A673 (cell line): Measurements from ENCODE around the gene CR1. TPM values are rescaled to one million over a fixed set of nuclear protein-coding genes. Genes with fewer than 3 reads are reported as not detected.

Experiments
- BruUV-seq: library from RNA; stranded (reverse); fragments of 400-500 nt; replicated peaks from 2 replicates; lab custom pipeline; 2021; lab: Mats Ljungman, UMichigan
- CTCF ChIA-PET: fragments of 300-600 bp; sonication (Branson Sonifier 250); formaldehyde crosslinking; loops from one replicate; lab custom pipeline; 2022; ENCODE audit warnings: antibody characterized with exemption; lab: Charles Lee
- POLR2A ChIA-PET: fragments of 300-600 bp; sonication (Branson Sonifier 250); formaldehyde crosslinking; loops from one replicate; lab custom pipeline; 2022; ENCODE audit warnings: antibody characterized with exemption; ENCODE audit not compliant: low non-redundant PET; lab: Charles Lee
- DNase-seq: peaks from one replicate; pipeline ENCODE4 v3.0.0-alpha.2; 2015; ENCODE audit warnings: low spot score
- H3K27ac ChIP-seq: fragments of 200-600 bp; sonication (generic); 2 replicates; pipeline ENCODE4 v1.5.1; 2016; ENCODE audit warnings: mixed run types, low read depth, mild to moderate bottlenecking, mixed read lengths, antibody characterized with exemption, low read length; ENCODE audit not compliant: poor library complexity, severe bottlenecking
- H3K27me3 ChIP-seq: fragments of 200-600 bp; sonication (generic); replicated peaks from 2 replicates; pipeline ENCODE4 v1.6.1; 2017; ENCODE audit warnings: mixed run types, low read depth, mild to moderate bottlenecking, mixed read lengths, antibody characterized with exemption, low read length; ENCODE audit not compliant: insufficient read depth, poor library complexity
- H3K36me3 ChIP-seq: fragments of 200-600 bp; sonication (generic); 2 replicates; pipeline ENCODE4 v1.6.1; 2016; ENCODE audit warnings: mixed run types, mild to moderate bottlenecking, mixed read lengths, antibody characterized with exemption, low read length; ENCODE audit not compliant: insufficient read depth, poor library complexity, severe bottlenecking
- H3K4me1 ChIP-seq: fragments of 200-600 bp; sonication (generic); 2 replicates; pipeline ENCODE4 v1.6.1; 2017; ENCODE audit warnings: mixed run types, mild to moderate bottlenecking, mixed read lengths, antibody characterized with exemption, low read length; ENCODE audit not compliant: insufficient read depth, poor library complexity, severe bottlenecking
- H3K4me3 ChIP-seq: fragments of 200-600 bp; sonication (generic); 2 replicates; pipeline ENCODE4 v1.5.1; 2016; ENCODE audit warnings: low read depth, mixed run types, mild to moderate bottlenecking, mixed read lengths, low read length; ENCODE audit not compliant: poor library complexity, severe bottlenecking
- H3K9me3 ChIP-seq: fragments of 200-600 bp; sonication (generic); 2 replicates; pipeline ENCODE4 v1.6.1; 2016; ENCODE audit warnings: mixed run types, low read depth, mild to moderate bottlenecking, mixed read lengths, antibody characterized with exemption, low read length; ENCODE audit not compliant: poor library complexity, severe bottlenecking
- CTCF ChIP-seq: fragments of 300-800, 200-600 bp; sonication (generic); conservative IDR thresholded peaks from 2 replicates; pipeline ENCODE4 v1.5.1; 2017; ENCODE audit warnings: low read depth, mild to moderate bottlenecking, antibody characterized with exemption, low read length, moderate library complexity, mixed read lengths
- EZH2 ChIP-seq: fragments of 200-600 bp; sonication (generic); IDR thresholded peaks from 2 replicates; pipeline ENCODE4 v1.6.1; 2017; ENCODE audit warnings: borderline replicate concordance, low read depth, mild to moderate bottlenecking, mixed read lengths, antibody characterized with exemption, low read length; ENCODE audit not compliant: poor library complexity, severe bottlenecking
- intact Hi-C: fragments of 100-400 bp; cut with micrococcal nuclease; formaldehyde crosslinking; loops from one replicate; pipeline ENCODE4 v1.10.0; 2022; ENCODE audit not compliant: unreplicated experiment
- total RNA-seq: library from RNA; stranded (reverse); gene quantifications from 2 replicates; pipeline ENCODE4 v1.2.3, GENCODE V29; 2021

Gene CR1
- total RNA-seq, 1 experiment from 2014 or later = not detected

- Histone ChIP-seq H3K27ac (no peak overlapping the region), H3K27me3 (peaks cover 51% of the 10 kb centered on the region), H3K36me3 (no peaks in the 10 kb centered on the region), H3K9me3 (no peaks in the 10 kb centered on the region), H3K4me1 (no peaks in the 10 kb centered on the region), H3K4me3 (no peak overlapping the region)
- ChIA-PET POLR2A (no interaction called here), CTCF (no interaction called here)
- no TSS peak for BruUV-seq
- TF ChIP-seq CTCF (no peak), EZH2 (no peak)
- intact Hi-C loops = no loop called here
- no peak for DNase-seq
Measured at GRCh38 chr1:207645635-207646081, 149.7 kb downstream of the CR1 start.

DNA sequence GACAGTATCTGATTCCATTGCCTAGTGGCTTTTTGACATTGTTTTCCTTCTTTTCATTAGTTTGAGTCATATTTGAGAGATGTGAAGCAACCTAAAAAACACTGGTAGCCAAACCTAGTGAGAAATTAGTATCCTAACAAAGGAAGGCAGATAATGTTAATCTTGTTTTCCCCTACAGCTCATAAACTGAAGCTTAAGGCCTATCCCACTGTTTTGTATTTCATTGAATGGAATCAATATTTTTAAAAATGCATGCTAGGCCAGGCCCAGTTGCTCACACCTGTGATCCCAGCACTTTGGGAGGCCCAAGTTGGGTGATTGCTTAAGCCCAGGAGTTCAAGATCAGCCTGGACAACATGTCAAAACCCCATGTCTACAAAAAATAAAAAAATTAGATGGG, 150.2 kb downstream of the CR1 start:
- TF ChIP-seq CTCF (no peak), EZH2 (no peak)
- DNase-seq = no peak
- ChIA-PET POLR2A (no interaction called here), CTCF (no interaction called here)
- H3K4me1 ChIP-seq = no peaks in the 10 kb centered on the region
- H3K9me3 ChIP-seq = no peaks in the 10 kb centered on the region
- BruUV-seq = no TSS peak
- no peak overlapping the region for H3K27ac ChIP-seq
- no peaks in the 10 kb centered on the region for H3K36me3 ChIP-seq
- peaks cover 46% of the 10 kb centered on the region for H3K27me3 ChIP-seq
- intact Hi-C loops = no loop called here
- no peak overlapping the region for H3K4me3 ChIP-seq

- H3K4me1 ChIP-seq = no peaks in the 10 kb centered on the region
- peaks cover 47% of the 10 kb centered on the region for H3K27me3 ChIP-seq
- DNase-seq = no peak
- CTCF ChIA-PET = no interaction called here
- H3K9me3 ChIP-seq = no peaks in the 10 kb centered on the region
- POLR2A ChIA-PET = no interaction called here
- H3K4me3 ChIP-seq = no peak overlapping the region
- intact Hi-C loops = no loop called here
- no TSS peak for BruUV-seq
- H3K36me3 ChIP-seq = no peaks in the 10 kb centered on the region
- TF ChIP-seq EZH2 (no peak), CTCF (no peak)
- H3K27ac ChIP-seq = no peak overlapping the region
Measured at GRCh38 chr1:207646944-207647579, 151.1 kb downstream of the CR1 start.
